GM18868 (cell line): ENCODE data around the gene PRPF40B.

ENCODE experiments used
- ATAC-seq: cut with Tn5 transposase; IDR thresholded peaks from one replicate; pipeline ENCODE4 v1.9.1; 2021; ENCODE audit warnings: mild to moderate bottlenecking, moderate library complexity; ENCODE audit not compliant: unreplicated experiment

The PRPF40B gene

GRCh38 chr12:49680075-49680474, 56.7 kb downstream of the PRPF40B start:
- no peak for ATAC-seq

GRCh38 chr12:49683599-49684309, 60.4 kb downstream of the PRPF40B start:
- no peak for ATAC-seq

GRCh38 chr12:49684310-49684854, 61.0 kb downstream of the PRPF40B start:
- no peak for ATAC-seq

- ATAC-seq: no peak
Observed at GRCh38 chr12:49687941-49688340, 64.6 kb downstream of the PRPF40B start.

- no peak for ATAC-seq
Observed at GRCh38 chr12:49689237-49689636, 65.9 kb downstream of the PRPF40B start.

- no peak for ATAC-seq
Observed at GRCh38 chr12:49689785-49690184, 66.4 kb downstream of the PRPF40B start.

GRCh38 chr12:49692851-49693250, 69.5 kb downstream of the PRPF40B start:
- ATAC-seq: no peak

- no peak for ATAC-seq
Observed at GRCh38 chr12:49693931-49694444, 70.6 kb downstream of the PRPF40B start.
